ENCODE results near the gene ETV3.

DNA sequence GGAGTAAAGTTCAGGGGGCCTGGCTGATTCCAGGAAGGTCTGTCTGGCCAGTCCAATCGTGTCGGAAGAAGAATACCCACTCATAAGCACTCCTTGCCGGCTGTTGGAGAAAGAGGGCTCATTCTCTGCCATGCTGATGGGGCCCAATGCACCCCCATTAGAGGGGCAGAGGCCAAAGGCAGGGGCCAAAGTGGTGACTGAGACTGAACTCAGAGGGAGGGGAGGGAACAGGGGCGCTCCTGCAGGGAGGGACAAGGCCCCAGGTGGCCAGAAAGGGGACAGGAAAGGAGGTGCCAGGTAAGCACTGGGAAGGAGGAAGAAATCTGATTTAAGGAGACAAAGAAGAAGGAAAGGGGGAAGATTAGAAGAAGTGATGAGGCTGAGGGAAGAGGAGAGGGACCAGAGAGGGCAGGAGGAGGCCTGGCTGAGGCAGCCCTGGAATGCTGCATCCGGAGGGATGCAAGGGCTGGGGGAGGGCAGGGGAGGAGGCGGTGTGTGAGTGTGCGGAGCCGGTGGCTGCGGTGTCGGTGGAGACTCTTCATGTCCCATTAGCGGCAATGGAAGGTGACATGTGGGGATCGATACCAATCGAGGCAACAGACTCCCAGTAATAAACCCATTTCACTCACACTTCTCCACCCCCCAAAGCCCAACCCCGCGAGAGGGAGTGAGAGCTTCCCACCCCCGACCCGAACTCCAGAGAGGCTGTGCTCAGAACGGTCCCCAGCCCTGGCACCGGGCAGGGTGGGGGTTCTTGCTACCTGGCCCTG is 26.6 kb downstream of the ETV3 start:
- TF ChIP-seq, protein P1, sequence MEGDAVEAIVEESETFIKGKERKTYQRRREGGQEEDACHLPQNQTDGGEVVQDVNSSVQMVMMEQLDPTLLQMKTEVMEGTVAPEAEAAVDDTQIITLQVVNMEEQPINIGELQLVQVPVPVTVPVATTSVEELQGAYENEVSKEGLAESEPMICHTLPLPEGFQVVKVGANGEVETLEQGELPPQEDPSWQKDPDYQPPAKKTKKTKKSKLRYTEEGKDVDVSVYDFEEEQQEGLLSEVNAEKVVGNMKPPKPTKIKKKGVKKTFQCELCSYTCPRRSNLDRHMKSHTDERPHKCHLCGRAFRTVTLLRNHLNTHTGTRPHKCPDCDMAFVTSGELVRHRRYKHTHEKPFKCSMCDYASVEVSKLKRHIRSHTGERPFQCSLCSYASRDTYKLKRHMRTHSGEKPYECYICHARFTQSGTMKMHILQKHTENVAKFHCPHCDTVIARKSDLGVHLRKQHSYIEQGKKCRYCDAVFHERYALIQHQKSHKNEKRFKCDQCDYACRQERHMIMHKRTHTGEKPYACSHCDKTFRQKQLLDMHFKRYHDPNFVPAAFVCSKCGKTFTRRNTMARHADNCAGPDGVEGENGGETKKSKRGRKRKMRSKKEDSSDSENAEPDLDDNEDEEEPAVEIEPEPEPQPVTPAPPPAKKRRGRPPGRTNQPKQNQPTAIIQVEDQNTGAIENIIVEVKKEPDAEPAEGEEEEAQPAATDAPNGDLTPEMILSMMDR (IDR thresholded peaks at IDR 0.05): no peak
- TF ChIP-seq ZFX (IDR thresholded peaks at IDR 0.05; ENCODE audit: borderline replicate concordance): no peak

All from 22Rv1 (cell line).